AG09309 (cell line): ENCODE measurements around the gene STEAP3.

Experiments used
- DNase-seq: peaks from one replicate; pipeline ENCODE4 v3.0.0-alpha.2; 2010; ENCODE audit warnings: low read depth
- H3K4me3 ChIP-seq: 2 replicates; pipeline ENCODE4 v1.5.1; 2011; ENCODE audit warnings: mild to moderate bottlenecking, low read depth, low read length, moderate library complexity; ENCODE audit not compliant: control insufficient read depth
- TF ChIP-seq, protein P1 (sequence below): IDR thresholded peaks from 2 replicates; pipeline ENCODE4 v1.5.1; 2011; ENCODE audit warnings: mild to moderate bottlenecking, low read depth, low read length, inconsistent platforms; ENCODE audit not compliant: insufficient read depth, control insufficient read depth; ENCODE audit errors: missing control alignments

Gene STEAP3, protein sequence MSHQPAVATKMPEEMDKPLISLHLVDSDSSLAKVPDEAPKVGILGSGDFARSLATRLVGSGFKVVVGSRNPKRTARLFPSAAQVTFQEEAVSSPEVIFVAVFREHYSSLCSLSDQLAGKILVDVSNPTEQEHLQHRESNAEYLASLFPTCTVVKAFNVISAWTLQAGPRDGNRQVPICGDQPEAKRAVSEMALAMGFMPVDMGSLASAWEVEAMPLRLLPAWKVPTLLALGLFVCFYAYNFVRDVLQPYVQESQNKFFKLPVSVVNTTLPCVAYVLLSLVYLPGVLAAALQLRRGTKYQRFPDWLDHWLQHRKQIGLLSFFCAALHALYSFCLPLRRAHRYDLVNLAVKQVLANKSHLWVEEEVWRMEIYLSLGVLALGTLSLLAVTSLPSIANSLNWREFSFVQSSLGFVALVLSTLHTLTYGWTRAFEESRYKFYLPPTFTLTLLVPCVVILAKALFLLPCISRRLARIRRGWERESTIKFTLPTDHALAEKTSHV

DNA sequence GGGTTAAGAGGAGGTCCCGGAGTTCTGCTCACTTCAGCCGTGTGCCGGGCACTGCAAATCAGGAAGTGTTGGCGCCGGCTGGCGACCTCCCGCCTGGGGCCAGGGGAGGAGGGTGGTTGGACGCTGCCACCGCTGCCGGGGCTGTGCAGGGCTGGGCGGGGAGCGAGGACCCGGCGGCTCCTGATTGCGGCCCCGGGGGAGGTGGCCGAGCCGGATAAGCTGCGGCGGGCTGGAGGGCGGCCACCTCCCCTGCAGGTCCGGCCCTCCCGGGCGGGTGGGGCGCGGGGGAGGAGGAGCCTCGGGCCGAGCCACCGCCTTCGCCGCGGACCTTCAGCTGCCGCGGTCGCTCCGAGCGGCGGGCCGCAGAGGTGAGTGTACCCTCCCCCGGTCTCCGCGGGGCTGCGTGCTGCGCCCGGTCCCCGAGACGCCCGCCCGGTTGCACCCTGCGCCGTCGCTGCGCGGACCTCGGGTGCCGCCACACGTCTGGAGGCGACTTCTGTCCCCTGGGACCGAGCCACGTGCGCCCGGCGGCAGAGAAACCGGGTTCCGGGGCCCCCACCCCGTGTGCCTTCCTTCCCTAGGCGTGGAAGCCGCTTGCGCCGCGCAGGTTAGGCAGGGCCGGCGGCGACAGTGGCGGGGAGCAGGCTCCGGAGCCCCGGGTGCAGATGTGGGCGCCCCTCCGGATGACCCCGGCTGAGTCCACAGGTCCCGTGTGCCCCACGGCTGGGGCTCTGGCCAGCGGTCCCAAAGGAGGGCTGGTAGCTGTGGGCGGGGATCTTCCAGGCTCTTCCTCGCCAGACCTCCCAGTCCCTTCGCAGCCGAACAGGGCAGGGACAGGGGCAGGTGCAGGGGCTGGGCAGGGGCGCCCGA is at the start of gene STEAP3:
Gene STEAP3, plus strand, starts transcription at position 314 of the 870 bp plus-strand sequence. CDS start 7,179 bp downstream, outside the sequence.
- TF ChIP-seq, protein P1, sequence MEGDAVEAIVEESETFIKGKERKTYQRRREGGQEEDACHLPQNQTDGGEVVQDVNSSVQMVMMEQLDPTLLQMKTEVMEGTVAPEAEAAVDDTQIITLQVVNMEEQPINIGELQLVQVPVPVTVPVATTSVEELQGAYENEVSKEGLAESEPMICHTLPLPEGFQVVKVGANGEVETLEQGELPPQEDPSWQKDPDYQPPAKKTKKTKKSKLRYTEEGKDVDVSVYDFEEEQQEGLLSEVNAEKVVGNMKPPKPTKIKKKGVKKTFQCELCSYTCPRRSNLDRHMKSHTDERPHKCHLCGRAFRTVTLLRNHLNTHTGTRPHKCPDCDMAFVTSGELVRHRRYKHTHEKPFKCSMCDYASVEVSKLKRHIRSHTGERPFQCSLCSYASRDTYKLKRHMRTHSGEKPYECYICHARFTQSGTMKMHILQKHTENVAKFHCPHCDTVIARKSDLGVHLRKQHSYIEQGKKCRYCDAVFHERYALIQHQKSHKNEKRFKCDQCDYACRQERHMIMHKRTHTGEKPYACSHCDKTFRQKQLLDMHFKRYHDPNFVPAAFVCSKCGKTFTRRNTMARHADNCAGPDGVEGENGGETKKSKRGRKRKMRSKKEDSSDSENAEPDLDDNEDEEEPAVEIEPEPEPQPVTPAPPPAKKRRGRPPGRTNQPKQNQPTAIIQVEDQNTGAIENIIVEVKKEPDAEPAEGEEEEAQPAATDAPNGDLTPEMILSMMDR, result no peak
- H3K4me3 ChIP-seq, result peak within 1 kb of the TSS; percentile 73
- no peak for DNase-seq

DNA sequence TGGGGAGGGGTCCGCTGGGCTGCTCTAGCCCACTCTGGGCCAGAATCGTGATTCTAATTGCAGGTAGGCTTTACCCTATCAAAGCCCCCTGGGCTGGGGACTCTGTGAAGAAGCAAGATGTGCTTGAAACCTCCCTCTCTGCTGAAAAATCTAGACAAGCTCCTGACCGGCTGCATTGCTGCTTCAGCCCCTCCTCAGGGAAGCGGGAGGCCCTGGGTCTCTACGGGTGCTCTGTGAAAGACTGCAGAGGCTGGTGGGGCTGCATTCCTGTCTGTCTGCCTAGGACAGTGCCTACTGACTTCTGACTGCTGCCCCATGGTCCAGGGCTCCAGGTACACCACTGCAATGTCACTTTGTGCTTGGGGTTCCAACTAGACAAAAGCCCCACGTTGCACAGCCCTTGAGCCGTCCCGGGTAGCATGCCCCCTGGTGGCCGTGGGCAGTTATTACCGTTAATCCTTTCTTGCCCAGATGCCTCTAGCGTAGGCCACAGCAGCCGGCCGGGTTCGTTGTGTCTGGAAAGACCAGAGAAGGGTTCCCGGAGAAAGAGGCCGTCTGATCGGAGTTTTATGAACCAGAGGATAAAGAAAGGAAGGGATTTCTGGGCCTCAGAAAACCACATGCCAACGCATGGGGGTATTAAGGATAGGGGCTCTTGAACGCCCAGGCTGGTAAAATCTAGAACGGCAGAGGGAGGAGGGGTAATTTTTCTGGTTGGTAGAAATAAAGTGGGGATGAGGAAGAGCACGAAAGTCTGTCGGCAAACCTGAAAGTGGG is 49.2 kb upstream of the STEAP3 start:
- H3K4me3 ChIP-seq, result no peak overlapping the region
- no peak for DNase-seq

DNA sequence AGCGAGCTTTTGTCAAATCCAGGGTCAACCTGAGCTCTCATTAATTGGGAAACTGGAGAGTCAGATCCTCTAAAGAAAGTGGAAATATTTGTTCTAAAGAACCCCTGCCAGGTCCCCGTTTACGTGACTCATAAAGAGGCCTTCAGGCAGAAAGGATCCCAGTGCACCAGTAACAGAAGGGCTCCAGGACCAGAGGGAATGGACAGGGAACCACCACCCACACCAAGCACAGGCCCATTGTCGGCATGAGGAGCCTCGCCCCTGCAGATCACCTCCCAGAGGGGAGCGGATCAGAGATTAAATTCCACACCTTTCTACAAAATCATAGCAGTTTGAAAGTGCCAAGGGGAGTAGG is 48.7 kb upstream of the STEAP3 start:
- H3K4me3 ChIP-seq, result no peak overlapping the region
- TF ChIP-seq, protein P1, result no peak
- no peak for DNase-seq

More for the DNA sequence above, 49.2 kb upstream of the STEAP3 start:
- TF ChIP-seq, protein P1, result peak; percentile 75

DNA sequence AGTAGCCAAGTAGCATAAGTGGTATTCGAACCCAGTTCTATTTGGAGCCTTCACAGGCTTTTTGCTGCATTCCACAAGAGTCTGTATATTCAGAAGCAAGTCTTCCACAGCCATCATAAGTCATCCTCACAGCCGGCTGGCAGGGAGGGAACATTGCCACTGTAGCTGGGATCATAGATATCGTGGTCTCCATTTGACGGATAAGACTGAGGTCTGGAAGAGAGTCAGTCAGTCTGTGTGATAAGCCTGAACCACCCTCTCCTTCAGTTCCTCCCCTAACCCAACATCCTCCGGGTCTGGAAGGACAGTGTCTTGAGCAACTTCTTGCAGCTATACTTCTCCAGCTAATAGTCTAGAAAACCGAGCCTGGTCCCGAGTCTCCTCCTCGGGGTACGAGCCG is 48.1 kb upstream of the STEAP3 start:
- DNase-seq, result no peak
- no peak overlapping the region for H3K4me3 ChIP-seq
- TF ChIP-seq, protein P1, result no peak

DNA sequence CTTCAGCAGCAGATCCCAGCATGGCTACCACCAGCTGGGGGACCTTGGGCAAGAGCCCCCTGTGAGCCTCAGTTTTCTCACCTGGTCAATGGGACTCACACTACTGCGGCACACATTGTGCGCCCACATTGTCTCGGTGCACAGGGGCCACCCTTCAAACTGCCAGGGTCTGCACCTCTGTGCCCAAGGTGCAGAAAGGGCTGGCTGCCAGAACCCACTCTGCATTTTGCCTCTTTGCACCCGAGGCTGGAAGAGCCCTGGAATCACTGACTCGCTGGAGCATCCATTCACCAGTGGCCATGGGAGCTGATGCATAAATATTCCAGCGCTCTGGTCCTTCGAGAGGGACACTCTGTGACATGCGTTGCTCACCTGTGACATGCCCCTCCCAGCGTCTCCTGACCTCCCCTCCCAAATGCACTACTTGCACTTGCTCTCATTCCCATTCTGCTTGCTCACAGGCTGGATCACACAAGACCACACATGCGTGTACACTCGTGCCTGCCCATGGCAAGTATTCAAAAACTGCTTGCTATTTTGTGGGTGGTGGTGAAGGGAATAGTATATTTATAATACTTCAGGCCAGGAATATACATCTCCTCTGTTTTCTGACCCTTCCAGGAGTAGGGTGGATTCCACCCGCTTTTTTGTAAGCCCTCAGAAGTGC is 46.3 kb upstream of the STEAP3 start:
- TF ChIP-seq, protein P1, result no peak
- DNase-seq, result no peak

More for the DNA sequence above, 46.3 kb upstream of the STEAP3 start:
- no peak overlapping the region for H3K4me3 ChIP-seq
